Coronary artery (tissue), 2 donors: Measurements from ENCODE around the gene HDAC7.

Experiments
- DNase-seq: peaks from one replicate; pipeline ENCODE4 v3.0.0-alpha.2; 2017; ENCODE audit warnings: low spot score
- H3K27ac ChIP-seq, 2 donors: fragments of 200-600 bp; sonication (generic); one replicate each; pipeline ENCODE4 v1.5.1; 2016 to 2019
- H3K4me3 ChIP-seq: fragments of 200-600 bp; sonication (generic); 2 replicates; pipeline ENCODE4 v1.5.1; 2016; ENCODE audit warnings: mild to moderate bottlenecking, moderate library complexity
- CTCF ChIP-seq: fragments of 200-600 bp; sonication (generic); IDR thresholded peaks from one replicate; pipeline ENCODE4 v1.5.1; 2019; ENCODE audit warnings: antibody characterized with exemption

The HDAC7 gene

GRCh38 chr12:47835831-47836155, 16.1 kb upstream of the HDAC7 start:
- Histone ChIP-seq H3K4me3 (no peak overlapping the region), H3K27ac (no peak overlapping the region)
- DNase-seq: no peak
- no peak for TF ChIP-seq CTCF

GRCh38 chr12:47835006-47835830, 15.5 kb upstream of the HDAC7 start:
- no peak for TF ChIP-seq CTCF
- no peak for DNase-seq
- no peak overlapping the region for H3K4me3 ChIP-seq
- H3K27ac ChIP-seq: peak overlapping the region in 1 of 2 donors; percentile 22

GRCh38 chr12:47834199-47834903, 14.6 kb upstream of the HDAC7 start:
- no peak for TF ChIP-seq CTCF
- no peak for DNase-seq
- Histone ChIP-seq H3K27ac (peak overlapping the region in 1 of 2 donors; percentile 22), H3K4me3 (no peak overlapping the region)

- no peak for DNase-seq
- H3K4me3 ChIP-seq: no peak overlapping the region
- no peak overlapping the region for H3K27ac ChIP-seq
- no peak for TF ChIP-seq CTCF
Measured at GRCh38 chr12:47833591-47834012, 13.9 kb upstream of the HDAC7 start.

- no peak overlapping the region for H3K27ac ChIP-seq
- DNase-seq: no peak
- TF ChIP-seq CTCF: no peak
- no peak overlapping the region for H3K4me3 ChIP-seq
Measured at GRCh38 chr12:47832263-47832933, 12.7 kb upstream of the HDAC7 start.

GRCh38 chr12:47829584-47829983, 9.9 kb upstream of the HDAC7 start:
- no peak for DNase-seq
- no peak overlapping the region for H3K4me3 ChIP-seq
- TF ChIP-seq CTCF: no peak
- H3K27ac ChIP-seq: peak overlapping the region; percentile 69 to 89
